RCC 7860 (cell line): ENCODE results near the gene VSTM4.

Experiments
- DNase-seq: peaks from one replicate; pipeline ENCODE4 v3.0.0-alpha.2; 2015; ENCODE audit warnings: low spot score
- FAIRE-seq: peaks from 2 replicates; lab custom pipeline; 2012; peaks lifted over from hg19 to GRCh38; lab: Jason Lieb, UNC

VSTM4 gene

DNA sequence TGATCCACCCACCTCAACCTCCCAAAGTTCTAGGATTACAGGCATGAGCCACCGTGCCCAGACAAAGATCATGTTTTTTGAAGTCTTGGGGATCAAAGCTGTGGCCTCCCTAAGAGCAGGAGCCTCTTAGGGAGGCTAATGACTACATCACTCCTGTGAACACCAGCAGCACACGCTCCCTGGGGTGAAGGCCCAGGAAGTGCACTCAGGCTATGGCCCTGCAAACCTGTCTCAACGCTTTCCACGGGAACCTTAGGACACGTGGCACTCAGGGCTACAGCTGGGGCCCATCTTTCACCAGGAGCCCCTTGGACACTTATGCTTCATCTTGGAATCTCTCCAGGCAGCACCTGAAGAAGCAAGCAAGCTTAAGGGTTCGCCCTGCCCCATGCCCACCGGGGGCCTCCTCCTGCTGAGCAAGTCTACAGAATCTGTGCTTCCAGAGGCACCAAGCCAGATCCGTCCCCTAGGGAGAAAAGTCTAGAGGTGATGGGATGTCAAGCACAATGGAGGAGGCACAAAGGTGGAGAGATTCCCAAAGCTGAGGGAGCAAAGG lies 18.4 kb downstream of the VSTM4 start:
- FAIRE-seq = no peak
- no peak for DNase-seq

DNA sequence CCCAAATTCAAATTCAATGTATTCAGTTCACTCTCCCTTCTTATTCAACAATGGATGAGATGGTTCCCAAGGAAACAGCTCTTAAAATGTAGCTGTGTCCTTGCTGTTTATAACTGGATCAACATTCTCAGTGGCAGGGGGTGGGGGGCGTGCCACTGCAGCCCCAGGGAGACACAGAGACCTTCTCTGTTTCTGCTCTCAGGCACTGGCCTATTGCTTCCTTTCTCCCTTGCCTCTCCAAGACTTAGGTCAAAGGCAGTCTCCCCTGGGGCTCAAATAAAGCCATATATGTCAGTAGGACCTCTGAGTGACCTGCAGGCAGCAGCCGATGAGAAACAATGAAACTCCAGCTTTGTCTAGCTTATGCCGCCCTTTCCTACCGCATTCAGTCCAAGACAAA lies 20.7 kb downstream of the VSTM4 start:
- DNase-seq = no peak
- FAIRE-seq = no peak

DNA sequence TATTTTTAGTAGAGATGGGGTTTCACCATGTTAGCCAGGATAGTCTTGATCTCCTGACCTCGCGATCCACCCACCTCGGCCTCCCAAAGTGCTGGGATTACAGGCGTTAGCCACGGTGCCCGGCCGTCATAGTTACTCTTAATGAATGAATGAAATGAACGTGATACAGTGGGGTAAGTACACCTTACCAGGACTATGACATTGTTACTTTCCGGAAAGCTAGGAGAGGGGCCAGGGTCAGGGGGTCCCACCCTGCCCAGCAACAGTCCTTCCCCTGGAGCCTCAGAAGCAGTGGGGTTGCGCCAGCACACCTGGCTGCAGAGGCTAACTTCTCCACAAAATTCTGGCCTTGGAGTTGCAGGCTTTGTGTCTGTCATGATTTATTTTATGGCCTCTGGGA lies 21.4 kb downstream of the VSTM4 start:
- FAIRE-seq = no peak

DNA sequence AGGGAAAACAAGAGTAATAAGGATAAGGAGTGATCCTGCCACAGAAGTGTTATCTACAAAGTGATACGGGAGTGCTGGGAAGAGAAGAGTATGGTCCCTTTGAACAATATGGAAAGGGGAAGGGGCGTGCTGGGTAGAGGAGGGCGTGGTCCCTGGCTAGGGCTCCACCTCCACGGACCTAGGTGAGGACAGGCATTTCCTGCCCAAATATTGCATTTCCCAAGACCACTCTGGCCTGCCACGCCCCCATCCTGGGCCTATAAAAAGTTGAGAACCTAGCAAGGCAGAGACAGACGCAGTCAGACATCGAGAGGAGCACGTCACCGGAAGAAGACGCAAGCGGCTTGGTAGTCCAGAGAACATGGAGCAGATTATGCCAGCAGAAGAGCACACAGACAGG lies 22.8 kb downstream of the VSTM4 start:
- DNase-seq = no peak
- no peak for FAIRE-seq

More for the DNA sequence above, 21.4 kb downstream of the VSTM4 start:
- no peak for DNase-seq

DNA sequence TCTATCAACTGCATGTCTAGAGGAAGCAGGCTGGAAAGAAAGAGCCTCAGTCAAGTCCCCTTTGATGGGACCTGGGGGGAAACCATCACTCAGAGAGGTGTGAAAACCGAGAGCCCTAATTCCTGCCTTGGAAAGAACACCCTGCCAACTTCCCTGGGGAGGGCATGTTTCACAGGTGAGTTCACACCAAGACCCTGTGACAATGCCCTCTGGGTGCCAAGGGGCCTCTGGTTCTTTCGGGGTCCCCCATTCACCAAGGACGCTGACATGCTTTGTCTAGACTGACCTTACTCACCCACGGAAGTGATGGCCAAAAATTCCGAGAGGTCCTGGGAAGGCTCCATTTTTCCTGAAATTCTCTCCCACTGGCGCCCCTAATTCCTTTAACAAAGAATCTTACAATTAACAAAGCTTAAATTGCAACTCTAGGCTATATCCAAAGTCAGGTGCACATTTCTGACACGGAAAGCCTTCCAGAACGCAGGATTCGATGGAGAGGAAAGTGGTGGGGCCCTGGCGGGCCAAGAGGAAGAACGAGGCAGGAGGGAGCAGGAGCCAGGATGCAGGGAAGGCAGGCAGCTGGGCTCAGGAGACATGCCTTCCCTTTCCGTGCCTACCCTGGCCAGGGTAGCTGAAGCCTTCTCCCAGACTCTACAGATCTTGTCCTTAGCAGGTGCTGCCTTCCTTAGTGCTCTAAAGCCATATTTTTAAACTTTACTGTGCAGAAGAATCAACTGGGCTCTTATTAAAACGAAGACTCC lies 23.7 kb downstream of the VSTM4 start:
- FAIRE-seq (no peak), DNase-seq (no peak)

DNA sequence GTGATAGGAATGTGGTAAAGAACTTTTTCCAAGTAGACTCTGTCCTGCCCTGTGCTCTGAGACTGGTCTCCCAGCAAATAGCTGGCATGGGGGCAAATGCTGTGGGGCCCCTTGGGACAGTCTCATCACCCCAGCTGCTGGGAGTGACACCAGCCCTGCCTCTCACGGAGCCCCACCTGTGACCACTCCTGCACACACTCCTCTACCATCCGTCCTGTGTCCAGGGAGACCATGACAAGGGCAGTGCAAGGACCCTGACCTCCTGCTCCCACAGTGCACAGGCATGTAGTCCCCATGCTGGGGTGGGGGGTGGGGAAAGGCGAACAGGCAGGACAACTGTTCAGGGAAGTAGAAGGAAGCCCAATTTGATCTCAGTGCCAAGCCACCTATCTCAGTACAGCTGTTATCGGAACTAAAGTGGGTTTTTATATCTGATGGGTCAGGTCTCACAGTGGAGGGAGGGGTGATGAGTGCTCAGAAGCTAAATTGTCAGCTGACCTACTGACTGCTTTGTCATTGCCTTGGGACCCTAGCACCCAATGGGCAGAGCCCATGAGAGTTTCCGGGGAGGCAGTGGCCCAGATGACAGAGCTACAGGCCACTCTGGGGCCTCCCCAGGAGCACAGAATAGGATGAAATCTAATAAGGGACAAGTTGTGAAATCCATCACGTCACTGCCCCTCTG lies 24.5 kb downstream of the VSTM4 start:
- no peak for DNase-seq
- no peak for FAIRE-seq

DNA sequence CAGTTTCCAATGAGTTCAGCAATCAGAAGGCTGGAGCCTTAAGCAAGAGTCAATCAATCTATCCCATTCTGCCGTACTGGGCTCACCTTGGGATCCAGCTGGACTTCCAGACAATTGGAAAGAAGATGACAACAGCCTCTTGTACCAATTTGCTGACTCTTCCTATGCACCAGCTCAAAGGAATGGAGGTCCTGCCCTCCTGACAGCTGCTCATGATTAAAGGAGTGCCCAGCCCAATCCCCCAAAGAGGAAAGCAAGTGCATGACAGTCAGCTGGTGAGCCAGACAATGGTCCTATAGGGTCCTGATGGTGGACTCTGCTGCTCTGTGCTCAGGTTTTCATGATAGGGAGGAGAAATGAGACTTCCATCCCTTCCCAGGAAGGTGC lies 25.1 kb downstream of the VSTM4 start:
- DNase-seq (no peak), FAIRE-seq (no peak)

DNA sequence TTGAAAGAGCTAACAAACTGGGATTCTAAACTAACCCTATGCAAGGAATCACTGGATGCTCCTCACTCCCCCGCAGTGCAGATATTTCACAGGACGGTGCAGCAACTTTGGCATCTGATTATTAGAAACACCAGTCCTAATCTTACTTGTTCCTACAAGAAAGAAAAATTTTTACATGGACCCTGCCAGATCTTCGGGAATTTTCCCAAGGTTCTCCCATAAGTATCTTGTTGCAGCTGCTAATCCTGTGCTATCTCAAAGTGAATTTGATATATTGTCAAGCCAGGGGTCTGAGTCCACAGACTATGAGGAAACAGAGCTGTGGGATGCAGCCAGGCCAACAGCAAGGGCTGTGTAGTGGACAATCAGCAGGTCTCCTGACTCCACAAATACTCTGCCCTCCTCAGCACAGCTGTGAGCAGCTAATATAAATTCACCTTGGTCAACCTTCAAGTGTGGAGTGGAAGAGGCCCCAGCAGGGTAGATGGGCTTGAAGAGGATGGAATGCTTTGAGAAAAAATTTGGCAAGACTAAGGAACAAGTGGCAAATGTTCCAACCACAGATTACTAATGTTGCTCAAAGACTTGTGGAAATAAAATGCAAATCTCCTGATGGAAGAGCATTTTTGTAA lies 25.6 kb downstream of the VSTM4 start:
- no peak for DNase-seq
- no peak for FAIRE-seq

DNA sequence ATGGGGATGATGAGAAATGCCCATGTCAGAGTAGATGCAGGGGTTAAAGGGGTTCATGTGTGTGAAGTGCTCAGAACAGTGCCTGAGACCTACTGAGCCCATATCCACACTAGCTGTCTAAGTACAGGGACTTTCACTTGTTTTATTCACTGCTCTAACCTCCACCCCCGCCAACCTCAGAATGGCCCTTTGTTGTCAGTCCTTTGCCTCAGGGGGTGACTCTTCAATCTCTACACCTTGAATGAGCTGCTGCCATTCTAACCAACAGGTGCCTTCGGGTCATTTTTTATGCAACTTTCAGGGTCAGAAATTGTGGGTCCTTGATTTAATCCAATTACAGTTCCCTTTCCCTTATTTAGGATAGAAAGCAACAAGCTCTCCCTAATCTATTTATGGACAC lies 26.2 kb downstream of the VSTM4 start:
- DNase-seq (no peak), FAIRE-seq (no peak)

DNA sequence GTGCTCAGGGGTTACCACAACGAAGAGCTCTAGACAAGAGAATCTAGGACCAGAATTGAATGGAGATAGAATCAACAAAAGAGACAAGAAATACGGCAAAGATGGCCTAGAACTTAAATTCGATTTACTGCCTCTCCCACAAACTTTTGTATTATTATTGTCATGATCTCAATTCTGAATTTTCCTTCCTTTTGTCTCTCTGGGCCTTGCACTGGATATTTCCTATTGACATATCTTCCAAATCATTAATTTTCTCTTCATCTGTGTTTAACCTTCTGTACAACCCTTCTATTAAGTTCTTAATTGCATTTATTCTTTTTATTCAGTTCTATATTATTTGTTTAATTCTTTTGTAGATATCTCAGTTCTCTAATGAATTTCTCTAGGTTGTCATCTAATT lies 28.4 kb downstream of the VSTM4 start:
- DNase-seq (no peak), FAIRE-seq (no peak)

DNA sequence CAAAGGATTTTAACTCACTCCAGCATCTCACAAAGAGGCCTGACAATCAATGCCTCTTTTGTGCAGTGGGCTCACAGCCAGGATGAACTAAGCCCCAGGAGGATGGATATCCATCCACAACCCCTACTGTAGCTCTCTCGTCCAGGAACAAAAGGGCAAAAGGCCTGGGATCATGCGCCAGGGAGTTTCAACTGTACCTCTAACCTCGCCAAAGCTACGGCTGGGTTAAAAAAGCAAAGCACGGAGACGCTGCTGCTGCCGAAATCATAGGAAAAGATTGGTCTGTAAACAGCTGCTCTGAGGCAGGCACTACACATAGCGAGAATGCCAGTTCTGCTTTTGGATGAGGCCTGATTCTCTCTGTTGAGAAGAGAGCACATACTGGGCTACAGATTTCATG lies 32.1 kb downstream of the VSTM4 start:
- no peak for DNase-seq
- FAIRE-seq = no peak

DNA sequence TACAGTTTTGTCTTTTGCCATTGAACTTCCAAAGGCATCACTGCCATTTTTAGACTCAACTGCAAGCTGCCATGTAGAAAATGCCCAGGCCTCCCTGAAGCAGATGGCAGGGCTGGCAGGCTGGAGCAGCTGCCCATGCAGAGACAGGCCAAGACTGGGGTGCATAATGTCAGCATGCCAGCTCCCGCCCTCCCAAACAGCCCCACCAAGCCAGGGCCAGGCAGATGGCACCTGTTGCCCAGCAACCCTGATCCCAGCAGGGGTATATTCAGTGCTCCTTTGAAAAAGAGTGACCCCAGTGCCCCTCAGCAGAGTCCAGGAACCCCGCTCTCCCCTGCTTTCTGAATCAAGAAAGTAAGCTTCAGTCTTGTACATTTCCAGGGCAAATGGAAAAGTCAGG lies 32.6 kb downstream of the VSTM4 start:
- FAIRE-seq = no peak
- DNase-seq = no peak

DNA sequence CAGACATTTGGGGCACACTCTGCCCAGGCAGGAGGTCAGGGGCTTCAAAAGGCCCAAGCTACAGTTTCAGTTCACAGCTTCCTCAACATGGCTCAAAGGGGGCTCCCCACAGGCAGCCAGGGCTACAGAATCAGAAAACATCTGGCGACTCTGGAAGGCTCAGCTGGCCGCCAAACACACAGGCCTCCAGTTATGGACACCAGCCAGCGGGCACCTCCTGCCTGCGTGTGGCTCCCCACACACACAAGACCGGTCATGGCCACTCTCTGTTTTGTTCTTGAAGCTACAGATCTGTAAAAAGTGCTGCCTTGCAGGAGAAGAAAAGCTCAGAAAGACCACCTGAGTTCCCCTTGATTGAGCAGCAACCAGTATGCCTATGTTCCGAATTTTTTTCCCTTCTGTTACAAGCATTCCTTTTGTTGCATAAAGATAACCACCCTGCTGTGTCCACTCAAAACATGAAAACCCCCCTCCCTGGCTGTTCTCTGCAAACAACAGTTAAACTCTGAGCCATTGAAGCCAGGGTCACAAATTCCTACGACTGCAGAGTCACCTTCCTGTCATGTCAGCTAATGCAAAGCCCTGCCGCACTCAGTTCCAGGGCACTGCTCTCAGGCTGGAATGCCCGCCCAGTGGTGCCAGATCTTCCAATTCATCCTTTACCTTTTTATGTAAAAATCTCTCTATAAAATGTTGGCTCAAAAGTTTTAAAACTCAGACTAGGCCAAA lies 33.6 kb downstream of the VSTM4 start:
- DNase-seq (no peak), FAIRE-seq (no peak)

DNA sequence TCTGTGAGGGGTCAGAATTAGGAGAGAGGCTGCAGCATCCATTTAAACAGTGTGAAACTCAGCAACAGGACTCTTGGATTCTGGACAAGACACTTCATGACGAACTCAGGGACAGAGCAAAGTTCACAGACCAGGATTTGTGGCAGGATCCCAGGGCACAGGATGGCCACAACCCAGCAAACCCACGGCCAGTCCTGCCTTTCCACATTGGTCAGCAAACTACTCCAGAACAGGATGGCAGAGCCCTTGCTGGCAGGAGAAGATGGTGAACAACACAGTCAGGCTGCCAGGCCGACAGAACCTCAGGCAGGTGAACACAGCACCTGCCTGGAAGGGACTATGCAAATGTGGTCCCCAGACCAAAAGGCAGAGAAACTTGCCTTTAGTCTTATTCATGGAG lies 34.4 kb downstream of the VSTM4 start:
- FAIRE-seq (no peak), DNase-seq (no peak)

DNA sequence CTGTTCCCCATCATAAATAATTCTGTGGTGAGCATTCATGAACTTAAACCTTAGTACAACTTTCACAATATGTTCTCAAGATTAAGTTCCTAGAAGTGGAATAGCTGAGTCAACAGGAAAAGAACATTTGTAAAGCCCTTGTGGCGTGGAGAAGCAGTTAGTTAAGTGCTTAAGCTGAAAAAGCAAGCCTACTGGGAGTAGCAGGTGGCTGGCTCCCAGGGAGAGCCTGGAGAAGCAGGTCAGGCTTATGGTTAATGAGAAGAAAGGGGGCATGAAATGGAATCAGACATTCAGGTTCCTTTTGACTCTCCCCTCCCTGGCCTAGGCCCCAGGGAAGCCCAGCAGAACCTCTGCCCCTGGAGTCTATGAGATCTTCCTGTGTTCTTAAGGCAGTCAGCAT lies 35.3 kb downstream of the VSTM4 start:
- FAIRE-seq (no peak), DNase-seq (no peak)

DNA sequence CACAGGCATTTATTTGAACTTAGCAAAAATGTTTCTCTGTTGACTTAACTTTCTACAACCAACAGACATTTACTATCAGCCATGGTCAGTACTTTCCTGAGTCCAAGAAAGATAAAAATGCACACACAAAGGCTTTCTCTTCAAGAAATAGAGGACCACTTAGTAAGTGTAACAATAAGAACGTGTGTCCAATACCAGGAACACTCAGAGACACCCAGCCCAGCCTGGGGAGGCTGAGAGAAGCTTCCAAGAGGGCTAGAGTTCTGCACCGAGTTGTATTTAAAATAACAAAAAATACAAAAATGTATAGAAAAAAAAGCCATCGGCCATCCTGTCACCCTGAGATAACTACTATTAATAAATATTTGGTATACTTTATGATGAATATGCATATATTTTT lies 35.8 kb downstream of the VSTM4 start:
- FAIRE-seq = no peak

DNA sequence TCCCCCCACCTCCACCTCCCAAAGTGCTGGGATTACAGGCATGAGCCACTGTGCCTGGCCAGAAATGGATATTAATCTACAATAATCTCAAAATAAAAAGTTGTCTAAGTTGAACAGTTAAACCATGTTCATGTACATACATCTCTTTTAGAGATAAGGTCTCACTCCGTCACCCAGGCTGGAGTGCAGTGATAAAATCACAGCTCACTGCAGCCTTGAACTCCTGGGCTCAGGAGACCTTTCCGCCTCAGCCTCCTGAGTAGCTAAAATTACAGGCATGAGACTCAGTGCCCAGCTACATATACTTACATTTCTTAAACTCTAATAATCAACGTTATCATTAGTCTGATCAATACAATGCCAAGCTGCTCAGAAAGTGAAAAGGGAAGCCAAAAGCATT lies 36.2 kb downstream of the VSTM4 start:
- no peak for DNase-seq
- no peak for FAIRE-seq

More for the DNA sequence above, 35.8 kb downstream of the VSTM4 start:
- DNase-seq = no peak

DNA sequence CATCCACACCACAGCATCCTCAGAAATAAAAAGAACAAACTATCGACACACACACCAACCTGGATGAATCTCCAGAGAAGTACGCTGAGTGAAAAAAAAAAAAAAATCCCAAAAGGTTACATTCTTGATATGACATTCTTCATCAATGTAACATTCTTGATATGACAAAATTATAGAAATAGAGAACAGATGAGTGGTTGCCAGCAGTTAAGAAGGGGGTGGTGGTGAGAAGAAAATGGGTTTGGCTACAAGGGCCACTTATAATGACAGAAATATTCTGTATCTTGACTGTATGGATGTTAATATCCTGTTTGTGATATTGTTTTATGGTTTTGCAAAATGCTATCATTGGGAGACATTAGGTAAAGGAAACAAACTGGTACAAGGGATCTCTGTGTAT lies 36.9 kb downstream of the VSTM4 start:
- FAIRE-seq (no peak), DNase-seq (no peak)

DNA sequence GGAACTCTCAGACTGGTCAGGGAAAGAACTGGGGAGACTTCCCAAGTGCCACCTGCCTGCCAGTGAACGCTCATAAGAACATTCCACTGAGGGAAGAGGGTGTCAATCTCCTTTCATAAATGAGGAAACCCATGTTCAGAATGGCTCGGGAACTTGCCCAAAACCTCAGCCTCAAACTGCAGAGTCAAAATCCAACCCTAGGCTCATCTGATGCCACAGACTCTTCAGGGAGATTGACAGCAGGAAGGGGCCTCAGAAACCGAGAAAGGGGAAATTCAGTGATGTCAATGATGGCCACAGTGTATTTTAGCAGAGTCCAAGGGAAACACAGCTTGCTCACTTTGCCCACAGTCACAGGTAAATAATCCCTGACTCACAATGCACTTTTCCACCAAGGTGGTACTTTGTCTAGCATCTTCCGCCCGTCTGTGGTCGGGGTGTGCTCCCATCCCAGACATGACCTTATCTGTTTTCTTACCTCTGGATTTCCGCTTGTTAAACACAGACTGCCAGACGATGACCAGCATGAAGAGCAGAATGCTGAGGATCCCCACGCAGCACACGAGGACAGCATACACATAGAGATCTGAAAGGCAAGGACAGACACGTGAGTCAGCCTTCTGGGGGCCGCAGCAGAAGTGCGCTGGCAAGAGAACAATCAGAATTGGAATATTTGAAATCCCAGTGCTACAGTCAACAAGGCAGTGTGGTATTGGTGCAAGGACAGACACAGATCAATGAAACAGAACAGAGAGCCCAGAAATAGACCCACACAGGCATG lies 38.4 kb downstream of the VSTM4 start:
- DNase-seq = peak; percentile 12
- FAIRE-seq = no peak

DNA sequence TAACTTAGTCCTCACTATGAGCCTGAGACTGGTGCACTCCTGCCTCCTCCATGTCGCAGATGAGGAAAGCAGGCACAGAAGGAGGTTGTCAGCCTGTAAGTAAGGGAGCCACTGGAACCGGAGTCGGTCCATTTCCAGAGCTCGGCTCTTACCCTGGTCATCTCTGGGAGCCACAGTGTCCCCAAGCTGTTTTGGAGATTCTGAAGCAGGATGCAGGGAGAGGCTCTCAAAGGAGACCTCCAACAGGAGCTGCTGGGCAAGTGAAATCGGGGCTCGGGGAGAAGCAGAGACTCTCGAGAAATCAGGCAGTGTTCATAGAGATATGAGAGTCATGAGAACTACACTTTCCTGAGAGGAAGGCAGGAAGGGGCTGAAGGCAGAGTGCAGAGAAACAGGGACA lies 39.0 kb downstream of the VSTM4 start:
- FAIRE-seq = no peak
- no peak for DNase-seq
